HEK293 (cell line): ENCODE measurements around the gene TUT1.

Experiments used
- CTCF ChIP-seq: fragments of 450-650 bp; formaldehyde crosslinking; IDR thresholded peaks from 2 replicates; pipeline ENCODE4 v1.5.1; 2016; ENCODE audit warnings: missing biosample characterization, missing genetic modification characterization
- ZNF18 ChIP-seq: fragments of 450-650 bp; formaldehyde crosslinking; IDR thresholded peaks from 2 replicates; pipeline ENCODE4 v1.5.1; 2016; ENCODE audit warnings: missing biosample characterization, missing genetic modification characterization

GRCh38 chr11:62552485-62553079 lies 38.7 kb downstream of the TUT1 start:
- TF ChIP-seq CTCF (tag by site-specific recombination), result no peak
- no peak for TF ChIP-seq ZNF18
